Activated naive CD8-positive, alpha-beta T cell treated with anti-CD3 and anti-CD28 coated beads, Interleukin-2, amount 50 U/mL, for 16 hours (primary cell): ENCODE data around the gene ZNF20.
A peak's percentile ranks its signal among the peaks of the same experiment; 100 is the strongest.

ENCODE experiments used
- DNase-seq: peaks from one replicate; pipeline ENCODE4 v3.0.0-alpha.2; 2020; ENCODE audit warnings: low read depth, low spot score

The ZNF20 gene

GRCh38 chr19:12139885-12140544 lies at the start of gene ZNF20:
ZNF20 (minus strand) TSS chr19:12140350; CDS start chr19:12140182, 168 bp downstream.
- DNase-seq, result peak; percentile 80

GRCh38 chr19:12187625-12188024 lies 47.5 kb upstream of the ZNF20 start:
- no peak for DNase-seq

GRCh38 chr19:12180377-12180776 lies 40.2 kb upstream of the ZNF20 start:
- DNase-seq, result no peak

DNA sequence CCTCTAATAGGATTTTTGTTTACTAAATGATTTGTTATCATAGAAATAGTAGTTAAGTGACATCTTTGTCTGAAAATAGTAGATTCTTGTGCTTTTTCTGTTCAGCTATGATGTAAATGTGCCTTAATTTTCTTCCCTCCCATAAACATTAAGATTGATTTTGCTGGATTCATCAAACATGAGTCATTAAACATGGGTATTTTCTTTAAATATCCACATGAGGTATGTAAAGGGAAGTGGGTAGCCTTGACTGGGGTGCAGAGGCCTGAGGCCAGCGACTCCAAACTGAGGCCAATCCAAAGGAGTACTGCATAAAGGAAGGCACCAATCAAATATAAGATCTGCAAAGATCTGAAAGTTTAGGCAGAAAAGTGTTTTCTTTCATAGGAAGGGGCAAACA lies 26.5 kb upstream of the ZNF20 start:
- no peak for DNase-seq

- DNase-seq, result no peak
Observed at GRCh38 chr19:12163826-12164225, 23.7 kb upstream of the ZNF20 start.

GRCh38 chr19:12162882-12163806 lies 23.0 kb upstream of the ZNF20 start, which contains the start of gene ZNF136:
ZNF136 (plus strand) TSS chr19:12163096; CDS start chr19:12163204, 108 bp downstream.
- DNase-seq, result peak; percentile 81

- DNase-seq, result no peak
Observed at GRCh38 chr19:12162513-12162881, 22.3 kb upstream of the ZNF20 start.

- no peak for DNase-seq
Observed at GRCh38 chr19:12159773-12160414, 19.7 kb upstream of the ZNF20 start.

DNA sequence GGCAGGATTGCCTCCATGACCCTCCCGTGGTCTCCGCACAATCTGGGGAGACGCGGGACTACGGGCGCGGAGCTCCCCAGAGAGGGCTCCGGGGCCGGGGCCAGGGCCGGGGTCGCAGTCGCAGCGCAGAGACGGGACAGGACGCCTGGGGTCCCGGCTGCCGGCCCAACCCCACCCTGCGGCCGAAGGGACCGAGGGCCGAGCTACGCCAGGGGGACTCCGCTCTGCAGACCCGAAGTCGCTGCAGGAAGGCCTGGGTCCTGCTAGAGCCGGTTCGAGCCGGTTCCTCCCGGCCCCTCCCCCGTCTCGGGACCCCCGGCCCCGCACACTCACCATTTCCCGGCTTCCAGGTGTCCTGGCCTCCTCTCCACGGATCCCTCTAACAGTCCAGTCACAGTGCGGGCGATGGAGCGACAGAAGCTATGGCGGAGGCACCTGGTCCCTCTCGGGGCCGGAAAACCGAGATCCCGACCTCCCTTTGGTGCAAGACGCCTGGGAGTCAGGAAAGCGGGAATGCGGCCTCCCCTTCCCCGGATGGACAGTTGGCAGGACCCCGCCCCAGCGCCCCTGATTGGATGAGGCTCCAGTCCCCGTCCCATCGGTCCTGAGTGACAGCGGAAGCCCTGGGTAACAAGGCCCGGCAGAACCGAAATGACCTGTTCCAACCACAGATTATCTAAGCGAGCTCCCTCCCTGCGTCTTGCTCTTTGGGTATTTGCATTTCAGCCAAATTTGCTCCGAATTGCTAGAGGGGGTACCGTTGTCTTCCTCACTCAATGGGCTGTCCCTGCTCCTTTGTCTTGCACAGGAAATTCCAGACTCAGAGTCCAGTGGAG lies 16.3 kb upstream of the ZNF20 start, which contains the start of gene ZNF625:
TSS of gene ZNF625 (minus strand) at position 512 of the 836 bp plus-strand sequence. CDS start at position 336, 176 bp downstream.
- no peak for DNase-seq

DNA sequence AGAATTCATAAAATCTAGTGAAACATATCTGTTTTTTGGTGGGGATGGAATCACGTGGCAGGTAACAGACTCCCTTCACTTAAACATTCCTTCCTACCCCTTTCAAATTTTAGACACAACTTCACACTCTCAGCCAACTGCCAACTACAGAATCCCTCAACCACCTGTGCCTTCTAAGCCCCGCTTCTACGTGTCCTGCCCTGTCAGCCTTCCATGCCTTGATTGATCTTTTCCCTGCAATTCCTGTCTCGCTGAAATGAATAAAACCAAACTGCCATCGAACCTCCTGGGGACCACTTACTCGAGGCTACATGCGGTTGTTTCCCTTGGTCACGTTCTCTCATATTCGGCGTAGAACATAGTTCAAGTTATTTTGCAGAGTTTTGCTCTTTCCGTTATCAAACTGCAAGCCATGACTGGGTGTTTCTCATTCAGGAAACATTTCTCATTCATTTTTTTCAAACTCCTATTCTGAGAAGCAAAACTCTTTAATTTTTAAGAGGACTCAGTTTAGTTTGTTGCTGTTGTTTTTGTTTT lies 15.2 kb upstream of the ZNF20 start:
- no peak for DNase-seq

- DNase-seq, result no peak
Observed at GRCh38 chr19:12145348-12145747, 5.2 kb upstream of the ZNF20 start.

GRCh38 chr19:12141405-12141736 lies 1.2 kb upstream of the ZNF20 start:
- no peak for DNase-seq

- peak; percentile 74 for DNase-seq
Observed at GRCh38 chr19:12140545-12141404, 625 bp upstream of the ZNF20 start.

DNA sequence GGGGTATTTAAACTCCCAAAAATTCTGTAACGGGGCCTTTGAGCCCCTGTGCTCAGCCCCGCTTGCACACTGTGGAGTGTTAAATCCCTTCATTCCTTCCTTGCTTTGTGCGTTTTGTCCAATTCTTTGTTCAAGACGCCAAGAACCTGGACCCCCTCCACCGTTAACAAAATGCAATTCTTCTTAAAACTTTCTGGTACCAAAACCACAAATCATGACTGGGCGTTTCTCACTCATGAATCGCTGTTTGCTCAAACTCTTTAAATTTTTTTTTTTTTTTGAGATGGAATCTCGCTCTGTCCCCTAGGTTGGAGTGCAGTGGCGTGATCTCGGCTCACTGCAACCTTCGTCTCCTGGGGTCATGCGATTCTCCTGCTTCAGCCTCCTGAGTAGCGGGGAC lies 881 bp downstream of the ZNF20 start:
- DNase-seq, result no peak

- DNase-seq, result no peak
Observed at GRCh38 chr19:12137221-12137940, 2.8 kb downstream of the ZNF20 start.

DNA sequence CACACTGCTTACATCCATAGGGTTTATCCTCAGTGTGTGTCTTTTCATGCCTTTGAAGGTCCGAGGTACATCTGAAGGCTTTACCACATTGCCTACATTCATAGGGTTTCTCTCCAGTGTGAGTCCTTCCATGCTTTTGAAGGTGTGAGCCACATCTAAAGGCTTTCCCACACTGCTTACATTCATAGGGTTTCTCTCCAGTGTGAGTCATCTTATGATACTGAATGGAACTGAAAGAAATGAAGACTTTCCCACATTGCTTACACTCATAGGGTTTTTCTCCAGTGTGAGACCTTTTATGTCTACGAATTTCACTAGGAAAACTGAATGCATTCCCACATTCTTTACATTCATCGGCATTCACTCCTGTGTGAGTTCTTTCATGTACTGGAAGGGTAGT lies 7.1 kb downstream of the ZNF20 start:
- DNase-seq, result no peak

DNA sequence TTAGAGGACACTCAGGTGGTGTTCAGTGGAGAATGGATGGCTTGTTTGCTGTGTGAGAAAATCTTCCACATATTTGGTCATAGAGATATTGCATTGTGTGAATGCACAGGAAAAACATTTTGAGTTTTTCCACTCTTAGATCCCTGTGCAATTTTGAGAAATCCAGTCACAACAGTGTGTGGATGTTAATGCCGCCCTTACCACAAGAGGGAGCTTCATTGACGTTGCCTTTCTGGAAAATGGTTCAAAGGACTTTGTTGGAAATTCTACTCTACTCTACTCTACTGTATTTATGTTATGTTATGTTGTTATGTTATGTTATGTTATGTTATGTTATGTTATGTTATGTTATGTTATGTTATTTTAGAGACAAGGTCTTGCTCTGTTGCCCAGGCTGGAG lies 13.4 kb downstream of the ZNF20 start:
- DNase-seq, result no peak

GRCh38 chr19:12117201-12117970 lies 22.8 kb downstream of the ZNF20 start:
- no peak for DNase-seq

DNA sequence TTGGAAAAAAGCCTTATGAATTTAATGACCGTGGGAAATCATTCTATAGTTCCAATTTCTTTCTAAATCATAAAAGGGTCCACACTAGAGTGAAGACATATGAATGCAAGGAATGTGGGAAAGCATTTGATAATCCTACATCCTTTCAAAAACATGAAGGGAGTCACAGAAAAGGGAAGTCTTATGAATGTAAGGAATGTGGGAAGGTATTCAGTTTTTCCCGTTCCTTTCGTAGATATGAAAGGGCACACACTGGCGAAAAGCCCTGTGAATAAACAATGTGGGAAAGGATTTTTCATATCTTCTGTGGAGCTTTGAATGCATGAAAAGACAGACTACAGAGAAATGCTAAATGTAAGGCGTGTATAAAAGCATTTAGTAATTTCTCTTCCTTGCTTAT lies 27.0 kb downstream of the ZNF20 start:
- DNase-seq, result no peak
